Glomerular visceral epithelial cell (primary cell): ENCODE results near the gene HMCN1.

Source experiments
- DNase-seq: peaks from one replicate; pipeline ENCODE4 v3.0.0-alpha.2; 2016; ENCODE audit errors: extremely low spot score

The HMCN1 gene

DNA sequence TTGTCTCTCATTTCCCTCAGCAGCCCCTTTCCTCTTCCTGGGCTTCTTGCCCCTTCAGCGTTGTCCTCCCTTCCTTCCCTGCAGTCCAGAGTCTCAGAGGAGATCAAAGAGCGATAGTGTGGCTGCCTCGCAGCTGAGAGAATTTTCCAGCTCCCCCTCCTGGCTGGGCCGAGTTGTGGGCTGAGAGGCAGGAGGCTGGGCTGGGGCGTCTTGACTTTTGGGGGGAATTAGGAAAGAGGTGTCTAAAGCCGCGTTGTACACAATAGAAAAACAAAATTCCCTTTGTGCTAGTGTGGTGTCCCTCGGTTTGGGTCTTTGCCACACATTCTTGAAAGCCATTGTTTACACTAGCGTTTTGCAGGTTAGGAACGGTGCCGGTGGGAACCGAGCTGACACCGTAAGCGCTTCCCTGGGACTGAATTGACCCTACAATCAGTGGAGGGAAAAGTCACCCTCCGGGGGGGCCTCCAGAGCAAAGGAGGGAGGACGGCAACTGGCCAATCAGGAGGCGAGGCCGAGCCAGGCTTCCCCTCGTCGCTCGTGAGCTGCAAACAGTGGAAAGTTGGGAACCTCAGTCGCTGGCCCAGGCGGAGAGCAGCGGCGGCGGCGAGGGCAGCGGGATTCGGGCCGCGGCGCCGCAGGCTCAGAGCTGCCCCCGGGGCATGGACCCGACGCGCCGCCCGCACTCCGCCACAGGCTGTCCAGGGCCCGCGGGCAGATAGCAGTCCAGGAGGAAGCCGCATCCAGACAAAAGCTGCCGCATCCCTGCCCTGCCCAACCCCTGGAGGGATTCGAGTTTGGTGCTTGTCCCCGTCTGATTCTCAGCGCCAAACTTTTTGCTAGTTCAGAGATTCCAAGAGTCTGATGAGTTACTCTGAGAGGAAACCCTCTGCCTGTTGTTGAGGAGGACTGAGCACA is at the start of gene HMCN1:
Gene HMCN1 (plus strand): TSS at position 574 of the 918 bp plus-strand sequence. CDS start 389 bp downstream, outside the sequence.
- peak; percentile 85 for DNase-seq

DNA sequence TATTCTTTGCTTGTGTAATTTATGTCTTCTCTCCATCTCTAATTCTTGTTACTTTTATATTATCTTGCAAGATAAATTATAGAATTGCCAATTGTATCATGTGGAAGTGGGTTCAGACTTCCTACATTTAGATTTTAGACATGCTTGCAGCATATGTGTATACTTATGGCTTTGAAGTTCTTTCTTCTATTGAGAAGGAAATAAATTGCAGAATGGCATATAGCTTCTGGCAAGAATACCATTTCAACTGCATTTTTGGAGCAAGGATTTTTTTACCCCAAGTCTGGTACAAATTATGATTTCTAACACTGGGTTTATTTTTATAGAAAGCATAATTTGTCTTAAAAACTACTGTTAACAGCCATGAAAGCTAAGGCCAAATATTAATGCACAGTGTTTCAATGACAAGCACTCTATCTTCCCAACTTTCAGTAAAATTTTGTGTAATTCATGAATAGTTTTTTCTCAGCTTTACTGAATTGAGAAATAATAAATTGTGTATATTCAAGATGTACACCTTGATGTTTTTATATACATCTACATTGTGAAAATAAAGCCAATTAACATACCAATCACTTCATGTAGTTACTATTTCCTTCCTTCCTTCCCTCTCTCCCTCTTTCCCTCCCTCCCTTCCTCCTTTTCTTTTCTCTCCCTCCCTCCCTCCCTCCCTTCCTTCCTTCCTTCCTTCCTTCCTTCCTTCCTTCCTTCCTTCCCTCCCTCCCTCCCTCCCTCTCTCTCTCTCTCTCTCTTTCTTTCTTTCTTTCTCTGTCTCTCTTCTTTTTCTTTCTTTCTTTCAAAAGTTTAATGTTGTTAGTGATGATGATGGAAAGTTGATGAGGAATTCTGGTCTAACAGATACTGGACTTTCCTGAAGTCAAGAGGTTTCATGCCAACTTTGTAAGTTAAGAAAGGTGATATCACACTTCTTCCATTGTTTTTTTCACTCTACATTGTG is 47.1 kb upstream of the HMCN1 start:
- DNase-seq, result no peak

DNA sequence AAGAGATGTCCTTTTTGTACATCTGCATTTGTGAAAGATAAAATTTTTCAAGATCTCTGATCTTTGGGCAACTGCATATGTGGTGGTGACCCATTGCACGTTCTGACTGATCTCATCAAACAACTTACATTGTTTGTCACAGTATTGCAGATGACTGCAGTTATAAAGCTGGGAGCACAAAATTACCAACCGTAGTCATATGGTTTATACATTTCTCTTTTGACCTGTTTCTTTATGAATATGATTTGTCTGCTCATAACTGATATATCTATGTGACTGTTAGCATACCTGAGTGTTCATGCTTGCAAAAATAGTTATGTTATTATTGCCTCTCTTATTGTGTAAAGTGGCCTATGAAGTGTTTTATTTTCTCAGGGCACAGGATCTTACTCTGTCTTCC is 43.7 kb upstream of the HMCN1 start:
- no peak for DNase-seq

DNA sequence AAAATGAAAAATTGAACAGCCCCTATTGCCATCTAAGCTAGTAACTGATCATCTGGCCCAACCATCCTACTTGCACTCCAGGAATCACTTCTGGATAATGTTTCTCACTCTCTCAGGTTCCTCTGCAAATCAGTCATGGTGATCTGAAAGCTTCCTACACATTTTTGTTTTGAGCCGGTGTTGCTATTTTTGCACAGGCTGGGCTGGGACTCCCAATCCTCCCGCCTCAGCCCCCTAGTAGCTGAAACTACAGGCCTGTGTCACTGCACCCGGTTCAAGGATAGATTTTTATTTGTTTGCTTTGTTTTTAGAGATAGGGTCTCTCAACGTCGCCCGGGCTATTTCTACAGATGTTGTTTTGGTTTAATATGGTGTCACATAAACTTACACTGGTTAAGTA is 40.5 kb upstream of the HMCN1 start:
- DNase-seq, result no peak

DNA sequence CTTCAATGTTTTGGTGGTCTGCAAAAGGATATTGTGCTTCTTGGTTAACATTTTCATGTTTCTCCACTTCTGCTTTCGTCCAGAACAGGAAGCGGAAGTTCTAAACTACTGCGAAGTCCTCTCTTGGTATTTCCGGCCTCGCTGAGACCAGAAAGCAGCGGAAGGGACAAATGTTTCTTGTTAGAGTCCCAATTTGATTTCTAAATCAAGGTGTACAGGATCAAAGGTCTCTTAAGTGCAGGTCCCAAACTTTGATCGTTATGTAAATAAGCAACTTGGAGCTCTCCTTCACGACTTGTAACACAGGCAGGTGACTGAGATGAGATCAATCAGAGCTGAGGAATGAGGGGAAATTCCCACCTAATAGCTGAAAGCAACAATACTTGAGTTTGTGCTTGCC is 40.1 kb upstream of the HMCN1 start:
- no peak for DNase-seq

DNA sequence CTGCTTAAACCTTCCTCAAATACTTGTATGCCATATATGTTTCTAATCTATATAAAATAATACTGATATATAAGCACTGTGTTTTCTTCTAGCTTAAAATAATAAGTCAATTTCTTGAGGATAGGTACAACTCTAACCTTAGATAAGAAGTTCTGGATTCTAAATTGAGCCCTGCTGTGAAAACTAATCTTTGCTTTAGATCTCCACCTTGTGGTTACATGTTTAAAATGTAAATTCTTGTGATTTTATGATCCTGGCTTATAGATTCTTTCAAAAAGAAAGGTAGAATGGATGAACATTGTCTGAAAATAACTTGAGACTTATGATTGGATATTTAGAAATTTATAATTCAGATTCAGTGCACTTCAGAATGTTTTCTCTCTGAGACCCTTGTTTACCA is 38.9 kb upstream of the HMCN1 start:
- DNase-seq, result no peak

DNA sequence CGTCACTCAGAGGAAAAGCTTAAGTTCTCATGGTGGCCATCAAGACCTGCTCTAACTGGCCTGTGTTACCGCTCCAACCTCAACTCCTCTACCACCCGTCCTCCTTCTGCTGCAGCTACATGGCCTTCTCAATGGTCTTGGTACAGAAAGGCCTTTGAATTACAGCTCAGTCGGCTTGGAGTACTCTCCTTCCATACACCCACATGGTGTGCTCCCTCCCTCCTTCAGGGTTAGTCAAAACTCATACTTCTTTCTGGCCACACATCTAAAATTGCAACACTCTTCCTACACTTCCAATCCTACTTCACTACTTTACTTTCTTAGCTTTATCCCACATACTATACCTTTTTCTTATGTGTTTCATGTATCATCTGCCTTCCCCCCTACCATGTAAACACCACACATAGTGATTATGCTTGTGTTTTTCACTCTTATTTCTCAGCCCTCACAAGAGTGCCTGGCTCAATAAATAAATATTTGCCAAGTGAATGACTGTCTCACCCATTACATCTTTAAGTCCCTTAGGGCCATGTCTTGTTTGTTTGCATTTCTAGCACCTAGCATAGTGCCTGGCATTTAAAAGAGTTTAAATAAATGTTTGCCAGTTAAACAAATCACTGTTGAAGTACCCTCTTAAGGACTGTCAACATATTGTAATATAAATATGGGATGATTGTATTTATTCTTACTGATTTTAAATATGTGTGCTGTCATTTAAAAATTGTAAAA is 37.6 kb upstream of the HMCN1 start:
- no peak for DNase-seq

DNA sequence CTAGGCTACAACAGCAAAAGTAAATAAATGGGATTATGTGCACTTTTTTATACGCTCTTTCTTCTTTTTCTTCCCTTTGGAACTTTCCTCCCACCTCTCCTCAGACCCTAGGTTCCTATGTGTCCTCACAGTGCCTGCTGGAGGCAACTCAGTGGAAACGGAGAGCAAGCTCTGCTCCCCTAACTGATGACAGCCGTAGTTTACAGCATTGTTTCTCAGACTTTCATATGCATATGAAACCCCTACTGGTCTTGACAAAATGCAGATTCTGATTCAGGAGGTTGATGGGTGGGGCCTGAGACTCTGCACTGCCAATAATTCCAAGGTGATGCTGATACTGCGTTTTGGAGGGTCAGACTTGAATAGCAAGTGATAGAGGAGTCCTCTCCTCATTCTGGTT is 34.3 kb upstream of the HMCN1 start:
- no peak for DNase-seq

DNA sequence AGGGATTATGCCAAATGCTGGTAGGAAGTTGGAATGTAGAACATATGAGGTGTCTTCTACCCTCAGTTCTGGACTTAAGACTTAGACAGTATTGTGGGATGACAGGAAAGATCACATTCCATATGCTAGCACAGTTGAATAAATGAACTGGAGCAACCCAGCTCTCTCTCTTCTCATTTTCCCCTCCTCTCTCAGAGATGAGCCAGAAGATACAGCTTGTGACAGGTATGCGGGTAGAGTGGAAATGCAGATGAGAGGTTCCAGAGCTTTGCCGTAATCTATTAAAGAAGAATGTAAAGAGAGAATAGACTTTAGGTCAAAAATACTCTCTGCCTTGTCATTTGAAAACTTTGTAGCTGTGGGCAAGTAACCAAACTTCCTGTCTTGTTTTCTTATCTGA is 32.5 kb upstream of the HMCN1 start:
- no peak for DNase-seq

DNA sequence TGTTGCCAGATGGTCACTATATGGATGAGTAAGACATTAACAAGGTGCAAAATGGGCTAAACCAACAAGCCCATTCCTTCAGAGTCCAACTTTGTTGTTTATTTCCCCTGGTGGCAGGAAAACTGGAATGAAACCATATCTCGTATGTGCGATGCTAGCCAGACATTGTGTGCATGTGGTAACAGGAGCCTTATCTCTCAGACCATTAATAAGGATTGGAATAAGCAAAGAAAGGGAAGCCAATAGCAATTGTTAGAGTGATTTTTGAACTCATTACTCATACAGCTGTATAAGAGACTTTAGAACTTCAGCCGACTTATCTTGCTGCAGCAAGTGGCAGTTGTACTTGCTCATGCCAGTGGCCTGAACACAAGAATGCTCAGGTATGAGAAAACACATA is 30.0 kb upstream of the HMCN1 start:
- DNase-seq, result no peak

DNA sequence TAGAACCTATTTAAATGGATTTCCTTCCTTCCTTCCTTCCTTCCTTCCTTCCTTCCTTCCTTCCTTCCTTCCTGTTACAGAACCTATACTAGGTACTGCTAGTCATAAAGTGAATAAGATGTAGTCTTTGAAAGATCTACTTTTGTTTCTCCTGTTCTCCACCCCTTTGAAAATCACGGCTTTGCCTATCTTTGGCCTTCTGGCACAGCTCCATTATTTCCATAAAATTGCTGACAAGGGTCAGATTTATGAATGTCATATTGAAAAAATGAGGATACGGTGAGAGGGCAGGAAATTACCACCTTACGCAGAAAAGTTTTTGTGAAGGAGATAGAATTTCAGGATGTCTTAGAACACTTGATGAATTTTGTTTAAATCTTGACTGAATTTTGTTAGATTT is 18.1 kb upstream of the HMCN1 start:
- no peak for DNase-seq

DNA sequence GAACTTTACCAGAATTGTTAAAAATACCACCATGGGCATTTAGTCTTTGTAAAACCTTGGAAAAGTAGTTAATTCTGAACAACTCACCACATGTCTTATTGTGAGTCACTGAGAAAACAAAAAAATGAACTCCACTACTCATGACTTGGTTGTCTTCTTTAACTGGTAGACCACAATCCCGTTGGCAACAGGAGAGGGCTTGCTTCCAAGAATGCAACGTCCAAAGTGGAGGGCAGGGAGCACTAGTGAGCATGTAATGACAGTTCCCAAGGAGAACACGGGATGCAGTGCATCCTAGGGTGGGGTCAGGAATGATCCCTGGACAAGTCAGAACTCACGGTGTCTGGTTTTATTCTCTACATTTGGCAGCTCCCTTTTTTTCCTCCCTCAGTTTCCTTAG is 15.2 kb upstream of the HMCN1 start:
- peak; percentile 91 for DNase-seq

DNA sequence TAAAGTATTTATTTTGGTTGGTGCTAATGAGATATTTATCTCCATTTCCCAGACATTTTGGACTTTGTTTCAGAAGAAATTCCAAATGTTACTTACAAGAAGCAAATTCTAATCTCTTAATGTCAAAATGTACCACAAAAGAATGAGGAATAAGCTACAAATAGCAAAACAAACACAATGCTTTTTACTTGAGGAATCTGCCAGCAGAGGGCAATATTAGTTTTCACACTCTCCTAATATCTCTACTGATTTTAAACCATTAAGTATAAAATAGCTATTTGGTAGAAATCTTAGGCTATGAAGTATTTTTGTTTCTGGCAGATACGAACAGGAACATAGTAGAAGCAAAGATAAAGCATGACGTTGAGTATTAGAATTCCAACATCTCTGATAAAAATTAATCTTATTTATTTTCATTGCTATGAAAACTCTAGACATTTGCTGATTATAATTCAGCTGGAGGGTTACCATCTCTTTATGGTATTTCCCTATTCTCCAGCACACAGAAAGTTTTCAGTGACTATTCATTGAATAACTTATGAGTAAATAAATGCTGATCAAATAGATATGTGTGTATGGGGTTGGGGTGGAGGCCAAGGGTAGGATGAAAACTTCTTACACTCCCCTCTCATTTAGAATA is 13.4 kb upstream of the HMCN1 start:
- peak; percentile 40 for DNase-seq

DNA sequence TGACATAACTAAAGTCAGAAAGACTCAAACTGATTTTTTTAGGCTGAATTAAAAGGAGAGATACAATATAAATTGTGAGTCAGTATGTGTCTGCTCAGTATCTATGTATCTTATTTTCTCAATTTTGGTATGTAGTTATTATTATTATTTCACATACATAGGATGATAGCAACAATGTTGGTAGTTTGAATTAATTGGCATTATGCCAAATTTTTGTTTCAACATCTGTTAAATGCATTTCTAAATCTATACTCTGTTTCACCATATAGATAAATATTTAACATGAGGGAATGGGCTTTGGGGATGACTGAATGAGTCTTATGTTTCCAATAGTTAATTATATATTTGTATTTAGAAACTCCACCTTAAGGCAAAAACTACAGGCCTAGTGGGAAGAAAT is 12.6 kb upstream of the HMCN1 start:
- DNase-seq, result no peak

DNA sequence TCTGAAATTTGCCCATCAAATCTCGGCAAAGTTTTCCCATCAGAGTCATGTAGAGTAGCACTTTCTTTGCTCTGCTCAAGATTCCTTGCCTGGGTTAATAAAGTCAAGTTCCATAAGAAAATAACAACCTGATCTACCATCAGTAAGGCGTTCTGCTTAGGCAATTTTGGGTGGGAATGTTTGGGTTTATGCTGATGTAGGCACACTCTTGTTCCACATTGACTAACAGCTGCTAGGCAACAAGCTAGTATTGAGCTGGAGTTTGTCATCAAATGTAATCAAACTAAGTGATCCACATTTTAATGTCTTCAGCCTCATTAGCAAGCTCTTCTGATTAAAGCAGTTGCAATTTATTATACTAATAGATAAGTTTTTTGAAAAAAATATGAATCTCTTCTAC is 12.1 kb upstream of the HMCN1 start:
- no peak for DNase-seq

DNA sequence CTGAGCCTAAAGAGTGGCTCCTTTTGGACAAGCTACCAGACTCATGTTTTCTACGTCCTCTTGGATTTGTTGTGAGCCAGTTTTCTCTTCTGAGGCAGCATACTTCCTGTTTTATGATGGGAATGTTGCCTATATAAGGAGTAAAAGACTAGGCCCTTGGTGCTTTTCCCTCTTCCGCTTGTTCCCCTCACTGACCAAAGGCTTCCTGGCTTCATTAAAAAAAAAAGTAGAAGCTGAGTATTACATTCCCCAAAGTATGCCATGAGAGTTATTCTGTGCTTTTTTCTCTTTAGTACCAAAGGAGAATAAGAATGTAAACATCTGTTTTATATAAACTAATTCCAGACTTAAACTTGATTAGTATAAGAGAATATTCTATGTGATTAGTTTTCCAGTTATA is 6.5 kb upstream of the HMCN1 start:
- no peak for DNase-seq

DNA sequence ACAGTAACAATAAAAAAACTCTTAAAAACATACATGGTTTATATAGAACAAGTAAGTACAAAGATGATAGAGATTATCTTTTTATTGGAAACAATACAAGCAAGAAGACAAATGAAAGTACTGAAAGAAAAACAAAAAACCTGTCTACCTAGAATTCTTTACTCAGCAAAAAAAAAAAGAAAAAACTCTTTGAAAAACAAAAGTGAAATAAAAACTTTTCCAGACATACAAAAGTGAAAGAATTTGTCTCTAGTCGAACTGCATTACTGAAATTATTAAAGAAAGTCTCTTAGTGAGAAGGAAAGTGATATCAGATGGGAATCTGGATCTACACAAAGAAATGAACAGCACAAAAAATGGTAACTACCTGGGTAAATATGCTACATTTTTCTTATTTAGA is 2.7 kb upstream of the HMCN1 start:
- no peak for DNase-seq

DNA sequence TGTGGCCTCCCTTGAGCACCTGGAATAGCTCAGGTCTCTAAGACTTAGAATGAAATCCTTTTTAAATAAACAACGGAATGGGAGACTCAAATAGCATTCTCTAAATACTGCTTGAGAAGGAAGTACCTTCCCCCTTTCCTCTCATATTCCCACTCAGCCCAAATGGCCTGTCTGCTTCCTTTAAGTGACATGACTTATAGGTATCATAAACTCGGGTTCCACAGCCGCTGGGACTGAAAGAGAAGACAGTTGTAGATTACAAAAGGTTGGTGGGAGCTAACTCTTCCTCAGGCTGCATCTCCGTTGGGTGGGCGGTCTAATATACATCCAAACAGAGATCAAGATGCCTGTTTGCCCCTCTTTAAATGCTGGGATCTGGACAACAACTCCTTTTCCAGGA is 1.2 kb upstream of the HMCN1 start:
- DNase-seq, result no peak

DNA sequence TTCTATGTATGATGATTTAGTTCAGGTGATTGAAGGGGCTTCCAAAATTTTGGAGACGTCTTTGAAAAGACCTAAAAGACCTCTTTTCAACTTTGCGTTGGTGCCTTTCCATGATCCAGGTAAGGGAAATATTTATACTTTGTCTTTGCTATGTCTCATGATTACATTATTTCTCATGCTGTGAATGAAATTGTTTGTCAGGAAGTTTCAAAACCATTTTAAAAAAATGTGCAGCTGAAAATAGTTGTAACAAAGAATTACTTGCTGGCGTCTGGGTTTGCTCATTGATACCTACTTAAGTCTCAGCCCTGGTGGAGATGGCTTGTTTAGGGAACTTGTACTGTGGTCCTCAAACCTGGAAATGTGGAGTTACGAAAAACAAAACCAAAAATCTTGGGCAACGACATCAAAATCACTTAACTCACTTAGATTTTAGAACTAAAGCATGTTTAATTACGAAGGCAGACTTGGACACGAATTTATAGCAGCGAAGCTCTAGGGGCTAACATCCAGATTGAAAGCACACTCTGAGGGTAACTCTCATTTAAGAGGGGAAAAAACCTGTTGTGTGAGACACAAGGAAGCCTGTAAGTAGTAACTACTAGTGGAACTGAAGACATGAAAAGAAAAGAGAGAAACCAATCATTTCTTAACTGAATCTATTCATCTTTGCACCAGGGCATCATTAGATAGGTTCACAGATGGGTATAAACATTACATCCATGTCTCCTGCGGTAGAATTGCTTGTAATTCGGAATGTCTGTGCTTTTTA is 924 bp downstream of the HMCN1 start:
- DNase-seq, result no peak

DNA sequence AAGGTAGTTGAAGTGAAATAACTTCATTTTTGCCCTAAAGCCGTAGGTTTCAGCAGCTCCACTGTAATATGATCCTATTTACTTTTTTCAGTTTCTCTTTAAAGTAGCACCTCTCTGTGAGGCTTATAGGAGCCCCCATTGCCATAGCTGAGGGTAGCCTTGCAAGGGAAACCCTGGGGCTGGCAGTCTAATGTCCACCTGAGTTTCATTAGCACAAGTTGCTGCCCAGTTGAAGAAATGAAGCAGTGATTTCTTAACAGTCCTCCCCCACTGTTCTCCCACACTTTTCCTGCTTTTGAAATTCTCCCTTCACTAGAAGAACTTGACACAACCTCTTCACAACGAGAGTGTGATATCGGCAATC is 1.5 kb downstream of the HMCN1 start:
- no peak for DNase-seq

DNA sequence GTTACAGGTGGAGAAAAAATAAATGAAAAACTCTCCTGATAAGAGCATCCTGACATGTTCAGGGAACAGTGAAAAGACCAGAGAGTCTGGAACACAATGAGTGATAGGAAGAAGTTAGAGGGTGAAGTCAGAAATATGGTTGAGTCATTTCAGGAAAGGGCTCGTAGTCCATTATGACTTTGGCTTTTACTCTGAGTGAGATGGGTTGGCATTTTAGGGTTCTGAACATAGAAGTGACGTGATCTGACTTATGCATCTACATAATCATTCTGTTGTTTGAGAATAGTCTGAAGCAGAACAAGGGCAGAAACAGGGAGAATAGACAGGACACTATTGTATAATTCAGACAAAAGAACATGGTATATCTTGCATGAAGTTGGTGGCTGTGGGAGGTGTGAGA is 5.8 kb downstream of the HMCN1 start:
- DNase-seq, result no peak
